Esophagus muscularis mucosa (tissue), 4 donors: ENCODE results near the gene AKAP6. TPM values are rescaled to one million over a fixed set of nuclear protein-coding genes. Genes with fewer than 3 reads are reported as not detected.

Experiments
- DNase-seq: peaks from one replicate; pipeline ENCODE4 v3.0.0-alpha.2; 2017; ENCODE audit errors: extremely low spot score
- H3K27ac ChIP-seq, 4 donors: fragments of 200-600 bp; sonication (generic); replicated peaks in 1 of 4; 1 replicate in 3 of 4; 2 replicates in 1 of 4; pipeline ENCODE4 v1.5.1; 2016 to 2019; ENCODE audit warnings: mild to moderate bottlenecking in 1 of 4
- H3K27me3 ChIP-seq, 4 donors: fragments of 200-600 bp; sonication (generic); one replicate each; pipeline versions ENCODE4 v1.5.1 to v1.6.0; 2016 to 2019
- H3K36me3 ChIP-seq, 4 donors: fragments of 200-600 bp; sonication (generic); one replicate each; pipeline ENCODE4 v1.5.1; 2016 to 2019
- H3K4me1 ChIP-seq, 4 donors: fragments of 200-600 bp; sonication (generic); one replicate each; pipeline ENCODE4 v1.5.1; 2016 to 2019
- H3K4me3 ChIP-seq, 4 donors: fragments of 200-600 bp; sonication (generic); 1 replicate in 2 of 4; 2 replicates in 2 of 4; pipeline ENCODE4 v1.5.1; 2016 to 2019; ENCODE audit warnings: mild to moderate bottlenecking in 4 of 4, moderate library complexity in 1 of 4
- H3K9me3 ChIP-seq, 4 donors: fragments of 200-600 bp; sonication (generic); 1 replicate in 3 of 4; 2 replicates in 1 of 4; pipeline ENCODE4 v1.5.1; 2016 to 2019
- CTCF ChIP-seq, 3 experiments: fragments of 200-600 bp in 2 of 3; fragments of 450-650 bp in 1 of 3; sonication (generic) in 2 of 3; IDR thresholded peaks; one replicate each; pipeline ENCODE4 v1.5.1; 2017 to 2019; ENCODE audit warnings: antibody characterized with exemption in 3 of 3, mild to moderate bottlenecking in 2 of 3, moderate library complexity in 1 of 3
- EP300 ChIP-seq: sonication (generic); formaldehyde crosslinking; IDR thresholded peaks from one replicate; pipeline ENCODE4 v1.6.1; 2017; ENCODE audit warnings: antibody characterized with exemption
- POLR2A ChIP-seq: fragments of 450-650 bp; IDR thresholded peaks from one replicate; pipeline ENCODE4 v1.6.1; 2017; ENCODE audit warnings: antibody characterized with exemption, moderate library complexity, mild to moderate bottlenecking, low read depth
- POLR2AphosphoS5 ChIP-seq, 2 donors: sonication (generic); formaldehyde crosslinking; IDR thresholded peaks; one replicate each; pipeline ENCODE4 v1.6.1; 2017; ENCODE audit warnings: antibody characterized with exemption in 2 of 2
- WGBS: methylation state at CpG from one replicate; pipeline ENCODE4 v1.1.5; 2018; 5-methylcytosine and 5-hydroxymethylcytosine counted together
- intact Hi-C: fragments of 100-400 bp; cut with DNase I; formaldehyde crosslinking; loops from one replicate; pipeline ENCODE4 v1.15.1; 2023
- total RNA-seq, 4 donors: library from RNA; depleted of rRNA; stranded (reverse); fragments of >200 nt; gene quantifications; one replicate each; pipeline versions ENCODE4 v1.1.0 to v1.2.1, GENCODE V29; 2016

The AKAP6 gene
- total RNA-seq, 4 donors from 2014 or later = 21.3 to 38.6 (median 31.5) TPM

DNA sequence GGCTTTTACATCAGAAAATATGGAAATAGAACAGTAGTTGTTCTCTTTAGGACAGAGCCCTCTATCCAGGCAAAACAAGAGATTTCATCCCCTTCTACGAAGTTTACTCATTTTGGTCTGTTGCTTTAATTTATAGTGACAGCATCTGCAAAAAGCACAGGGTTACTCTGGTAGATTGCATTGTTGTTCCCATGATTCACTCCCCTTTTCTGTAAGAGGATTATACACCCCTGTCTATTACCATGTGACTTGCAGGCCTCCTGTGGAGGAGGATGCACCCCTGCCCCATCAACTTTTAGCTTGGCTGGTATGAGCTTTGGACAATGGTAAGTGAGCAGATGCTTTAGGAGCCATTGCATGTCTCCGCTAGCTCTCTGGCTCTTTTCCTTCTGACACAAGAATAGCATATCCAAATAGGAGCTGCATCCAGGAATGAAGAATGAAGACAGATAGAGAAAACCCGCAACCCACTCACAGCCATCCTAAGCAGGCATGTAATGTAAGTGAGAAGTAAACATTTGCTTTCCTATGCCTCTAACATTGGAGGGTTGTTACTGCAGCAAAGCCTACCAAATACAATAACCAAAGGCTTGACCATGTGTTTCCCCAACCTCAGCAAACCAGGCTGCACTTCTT is 304.2 kb downstream of the AKAP6 start:
- H3K27me3 ChIP-seq = no peaks in the 10 kb centered on the region
- peaks cover 9 to 17% (median 14%) of the 10 kb centered on the region in 4 donors for H3K4me1 ChIP-seq
- DNase-seq = no peak
- no peak for TF ChIP-seq EP300
- no peak for TF ChIP-seq CTCF (IDR thresholded peaks at IDR 0.05)
- intact Hi-C loops = no loop called here
- WGBS = 98% methylated on average over 3 of the region's 3 CpGs
- no peaks in the 10 kb centered on the region for H3K9me3 ChIP-seq
- H3K36me3 ChIP-seq = no peaks in the 10 kb centered on the region
- H3K4me3 ChIP-seq = no peak overlapping the region
- H3K27ac ChIP-seq = no peak overlapping the region

DNA sequence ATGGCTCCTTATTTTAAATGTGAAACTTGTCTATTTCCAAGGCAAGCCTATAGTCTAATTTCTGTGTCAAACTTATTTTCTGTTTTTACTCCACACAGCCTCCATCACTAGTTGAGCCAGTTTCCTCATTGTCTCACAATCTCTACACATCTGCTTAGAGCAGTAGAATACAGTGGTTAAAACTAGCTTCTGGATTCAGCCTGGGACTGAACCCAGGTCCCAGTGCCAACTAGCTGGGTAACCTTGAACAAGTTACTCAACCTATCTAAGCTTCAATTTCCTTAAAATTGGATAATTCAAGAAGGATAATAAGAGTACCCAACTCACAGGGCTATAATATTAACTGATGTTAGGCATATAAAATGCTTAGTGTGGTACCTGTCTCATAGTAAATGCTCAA is 304.8 kb downstream of the AKAP6 start:
- Histone ChIP-seq H3K4me1 (peaks cover 9 to 17% (median 14%) of the 10 kb centered on the region in 4 donors), H3K27ac (no peak overlapping the region), H3K9me3 (no peaks in the 10 kb centered on the region), H3K36me3 (no peaks in the 10 kb centered on the region), H3K27me3 (no peaks in the 10 kb centered on the region), H3K4me3 (no peak overlapping the region)
- no peak for DNase-seq
- intact Hi-C loops = no loop called here
- TF ChIP-seq POLR2AphosphoS5 (IDR thresholded peaks at IDR 0.05) (no peak), POLR2A (no peak), EP300 (no peak), CTCF (IDR thresholded peaks at IDR 0.05) (no peak)

GRCh38 chr14:32635061-32635719 is 306.1 kb downstream of the AKAP6 start:
- Histone ChIP-seq H3K4me3 (peak overlapping the region; percentile 26 to 43 (median 37)), H3K27ac (peak overlapping the region in 2 of 4 donors; percentile 2 to 24)

DNA sequence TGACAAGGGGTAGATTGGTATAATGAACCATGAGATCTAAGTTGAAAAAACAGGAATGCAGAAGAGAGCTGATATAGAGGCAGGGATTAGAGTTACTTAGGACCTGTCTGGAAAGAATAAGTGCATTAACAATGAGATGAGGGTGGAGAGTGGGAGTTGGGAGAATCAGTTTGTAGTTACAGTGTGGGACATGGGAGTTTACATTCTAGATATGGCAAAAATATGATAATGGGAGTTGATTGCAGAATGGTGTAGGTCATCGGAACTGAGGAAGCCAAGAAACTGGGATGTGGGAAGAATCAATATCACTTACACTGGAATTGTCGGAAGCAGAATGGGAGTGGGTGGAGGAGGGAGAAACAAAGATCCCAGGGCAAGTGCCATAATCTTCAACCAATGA is 308.5 kb downstream of the AKAP6 start:
- intact Hi-C loops = no loop called here
- 92% methylated on average over 2 of the region's 2 CpGs for WGBS

More at GRCh38 chr14:32635061-32635719, 306.1 kb downstream of the AKAP6 start:
- no peak for TF ChIP-seq EP300
- no peak for TF ChIP-seq POLR2A
- TF ChIP-seq POLR2AphosphoS5 (IDR thresholded peaks at IDR 0.05) = no peak
- TF ChIP-seq CTCF (IDR thresholded peaks at IDR 0.05) = no peak
- peaks cover 9 to 17% (median 14%) of the 10 kb centered on the region in 4 donors for H3K4me1 ChIP-seq
- no peaks in the 10 kb centered on the region for H3K27me3 ChIP-seq
- H3K36me3 ChIP-seq = no peaks in the 10 kb centered on the region
- intact Hi-C loops = no loop called here
- WGBS = 15% methylated on average over 2 of the region's 2 CpGs
- H3K9me3 ChIP-seq = no peaks in the 10 kb centered on the region
- DNase-seq = no peak

More for the DNA sequence above, 308.5 kb downstream of the AKAP6 start:
- DNase-seq = no peak
- Histone ChIP-seq H3K36me3 (no peaks in the 10 kb centered on the region), H3K27me3 (no peaks in the 10 kb centered on the region), H3K27ac (no peak overlapping the region), H3K4me3 (no peak overlapping the region), H3K9me3 (no peaks in the 10 kb centered on the region), H3K4me1 (peaks cover 9 to 17% (median 14%) of the 10 kb centered on the region in 4 donors)
- no peak for TF ChIP-seq POLR2AphosphoS5 (IDR thresholded peaks at IDR 0.05)
- TF ChIP-seq POLR2A = no peak
- TF ChIP-seq CTCF (IDR thresholded peaks at IDR 0.05) = no peak
- TF ChIP-seq EP300 = no peak
